Hepatocyte (in vitro differentiated cells): ENCODE measurements around the gene ZMYND8. TPM values are rescaled to one million over a fixed set of nuclear protein-coding genes. Genes with fewer than 3 reads are reported as not detected.

Source experiments
- DNase-seq: peaks from one replicate; pipeline ENCODE4 v3.0.0-alpha.2; 2016; ENCODE audit warnings: low spot score
- H2AFZ ChIP-seq: fragments of 200-600 bp; sonication (generic); 2 replicates; pipeline ENCODE4 v1.6.0; 2016; ENCODE audit warnings: antibody characterized with exemption, mild to moderate bottlenecking
- H3K27ac ChIP-seq: fragments of 200-600 bp; sonication (generic); 2 replicates; pipeline ENCODE4 v1.5.1; 2016; ENCODE audit warnings: mild to moderate bottlenecking
- H3K27me3 ChIP-seq: fragments of 200-600 bp; sonication (generic); 2 replicates; pipeline ENCODE4 v1.6.1; 2016
- H3K36me3 ChIP-seq: fragments of 200-600 bp; sonication (generic); replicated peaks from 2 replicates; pipeline ENCODE4 v1.5.1; 2016; ENCODE audit warnings: low read depth; ENCODE audit not compliant: insufficient read depth
- H3K4me1 ChIP-seq: fragments of 200-600 bp; sonication (generic); 2 replicates; pipeline ENCODE4 v1.5.1; 2016; ENCODE audit warnings: mild to moderate bottlenecking, moderate library complexity; ENCODE audit not compliant: insufficient read depth
- H3K4me2 ChIP-seq: fragments of 200-600 bp; sonication (generic); 2 replicates; pipeline ENCODE4 v1.6.0; 2016
- H3K4me3 ChIP-seq: fragments of 200-600 bp; sonication (generic); 2 replicates; pipeline ENCODE4 v1.5.1; 2016; ENCODE audit warnings: mild to moderate bottlenecking
- H3K79me2 ChIP-seq: fragments of 200-600 bp; sonication (generic); 2 replicates; pipeline ENCODE4 v1.6.0; 2017; ENCODE audit warnings: mild to moderate bottlenecking
- H3K9me2 ChIP-seq: fragments of 200-600 bp; sonication (generic); replicated peaks from 2 replicates; pipeline ENCODE4 v1.6.0; 2017; ENCODE audit warnings: mild to moderate bottlenecking; ENCODE audit not compliant: insufficient read depth
- H3K9me3 ChIP-seq: fragments of 200-600 bp; sonication (generic); 2 replicates; pipeline ENCODE4 v1.5.1; 2016; ENCODE audit warnings: low read depth, mild to moderate bottlenecking
- H4K20me1 ChIP-seq: fragments of 200-600 bp; sonication (generic); 2 replicates; pipeline ENCODE4 v1.6.0; 2016; ENCODE audit warnings: mild to moderate bottlenecking; ENCODE audit not compliant: insufficient read depth, poor library complexity, severe bottlenecking
- CTCF ChIP-seq: fragments of 200-600 bp; sonication (generic); IDR thresholded peaks from 2 replicates; pipeline ENCODE4 v1.5.1; 2016; ENCODE audit warnings: antibody characterized with exemption, mild to moderate bottlenecking; ENCODE audit not compliant: poor library complexity
- EZH2 ChIP-seq: fragments of 200-600 bp; sonication (generic); IDR thresholded peaks from 2 replicates; pipeline ENCODE4 v1.6.1; 2016; ENCODE audit warnings: antibody characterized with exemption, mild to moderate bottlenecking, borderline replicate concordance
- EZH2phosphoT487 ChIP-seq: fragments of 200-600 bp; sonication (generic); IDR thresholded peaks from one replicate; pipeline ENCODE4 v1.6.1; 2018; ENCODE audit warnings: antibody characterized with exemption, mild to moderate bottlenecking, low read depth, moderate library complexity; ENCODE audit not compliant: unreplicated experiment, severe bottlenecking
- WGBS: methylation state at CpG from one replicate; pipeline ENCODE4 v1.1.6; 2016; ENCODE audit warnings: low lambda C conversion rate; ENCODE audit errors: missing lambda C conversion rate; 5-methylcytosine and 5-hydroxymethylcytosine counted together
- polyA plus RNA-seq: library from polyadenylated mRNA; unstranded; fragments of >200 nt; fragmentation: Nextera tagmentation; extraction: Ambion mirVana; gene quantifications from 2 replicates; pipeline ENCODE4 v1.2.1, GENCODE V29; 2016
- total RNA-seq: library from RNA; depleted of rRNA; stranded (reverse); fragments of >200 nt; gene quantifications from 2 replicates; pipeline ENCODE4 v1.2.3, GENCODE V29; 2014

Gene ZMYND8
- total and polyA plus RNA-seq, 2 experiments from 2014 or later = 30.3 to 34.3 TPM

GRCh38 chr20:47318027-47318585, 38.4 kb downstream of the ZMYND8 start:
- 33% methylated on average over 7 of the region's 7 CpGs for WGBS
- H2AFZ ChIP-seq = no peak overlapping the region

GRCh38 chr20:47317127-47317895, 39.2 kb downstream of the ZMYND8 start:
- peak; percentile 82 for DNase-seq
- Histone ChIP-seq H3K9me2 (no peaks in the 10 kb centered on the region), H3K36me3 (no peaks in the 10 kb centered on the region), H3K27ac (peak overlapping the region; percentile 96), H2AFZ (no peak overlapping the region), H4K20me1 (no peaks in the 10 kb centered on the region), H3K79me2 (peaks cover 79% of the 10 kb centered on the region), H3K4me1 (peaks cover 81% of the 10 kb centered on the region), H3K27me3 (no peaks in the 10 kb centered on the region), H3K9me3 (no peaks in the 10 kb centered on the region), H3K4me3 (no peak overlapping the region), H3K4me2 (peak overlapping the region; percentile 70)
- 54% methylated on average over 13 of the region's 13 CpGs for WGBS
- TF ChIP-seq CTCF (no peak), EZH2phosphoT487 (no peak), EZH2 (no peak)

More at GRCh38 chr20:47318027-47318585, 38.4 kb downstream of the ZMYND8 start:
- peaks cover 82% of the 10 kb centered on the region for H3K79me2 ChIP-seq
- H3K4me3 ChIP-seq = no peak overlapping the region
- TF ChIP-seq EZH2 = no peak
- no peak for TF ChIP-seq CTCF
- TF ChIP-seq EZH2phosphoT487 = no peak
- peaks cover 78% of the 10 kb centered on the region for H3K4me1 ChIP-seq
- DNase-seq = no peak
- no peaks in the 10 kb centered on the region for H3K9me3 ChIP-seq
- H3K27me3 ChIP-seq = no peaks in the 10 kb centered on the region
- H4K20me1 ChIP-seq = no peaks in the 10 kb centered on the region
- H3K36me3 ChIP-seq = no peaks in the 10 kb centered on the region
- H3K9me2 ChIP-seq = no peaks in the 10 kb centered on the region
- peak overlapping the region; percentile 70 for H3K4me2 ChIP-seq
- H3K27ac ChIP-seq = peak overlapping the region; percentile 96

GRCh38 chr20:47316776-47317126, 39.7 kb downstream of the ZMYND8 start:
- H2AFZ ChIP-seq = no peak overlapping the region
- no peak for DNase-seq
- no peaks in the 10 kb centered on the region for H3K9me3 ChIP-seq
- no peak for TF ChIP-seq EZH2phosphoT487
- no peak for TF ChIP-seq CTCF
- no peak for TF ChIP-seq EZH2
- peak overlapping the region; percentile 96 for H3K27ac ChIP-seq
- H3K36me3 ChIP-seq = no peaks in the 10 kb centered on the region
- peaks cover 79% of the 10 kb centered on the region for H3K79me2 ChIP-seq
- H3K9me2 ChIP-seq = no peaks in the 10 kb centered on the region
- peaks cover 78% of the 10 kb centered on the region for H3K4me1 ChIP-seq
- H3K27me3 ChIP-seq = no peaks in the 10 kb centered on the region
- H3K4me3 ChIP-seq = no peak overlapping the region
- H4K20me1 ChIP-seq = no peaks in the 10 kb centered on the region
- H3K4me2 ChIP-seq = no peak overlapping the region
- 95% methylated on average over 3 of the region's 3 CpGs for WGBS
